Activated effector memory CD4-positive, alpha-beta T cell treated with anti-CD3 and anti-CD28 coated beads, Interleukin-2, amount 50 U/mL, for 16 hours (primary cell): Measurements from ENCODE around the gene PTPN12.
"Not testable (repeated sequence)": the region's sequence is repeated elsewhere in the genome, so short reads cannot be mapped to it uniquely, and the experiment has no call there.

Experiments
- DNase-seq: peaks from one replicate; pipeline ENCODE4 v3.0.0-alpha.2; 2020

PTPN12 gene

GRCh38 chr7:77580762-77581350 is 43.8 kb downstream of the PTPN12 start:
- DNase-seq = no peak

DNA sequence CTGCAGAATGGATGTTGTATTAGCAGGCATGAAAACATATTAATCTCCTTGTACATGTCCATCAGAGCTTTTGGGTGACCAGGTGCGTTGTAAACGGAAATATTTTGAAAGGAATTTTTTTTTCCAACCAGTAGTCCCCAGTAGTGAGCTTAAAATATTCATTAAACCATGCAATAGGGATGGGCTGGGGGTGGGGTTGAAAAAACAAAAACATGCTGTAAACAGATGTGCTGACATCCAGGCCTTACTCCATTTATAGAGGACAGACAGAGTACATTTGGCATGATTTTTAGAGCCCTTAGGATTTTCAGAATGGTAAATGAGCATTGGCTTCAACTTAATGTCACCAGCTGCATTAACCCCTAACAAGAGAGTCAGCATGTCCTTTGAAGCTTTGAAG is 50.2 kb downstream of the PTPN12 start:
- no peak for DNase-seq

- DNase-seq = no peak
Measured at GRCh38 chr7:77600952-77601351, 63.9 kb downstream of the PTPN12 start.

- DNase-seq = no peak
Measured at GRCh38 chr7:77606562-77606961, 69.5 kb downstream of the PTPN12 start.

GRCh38 chr7:77619314-77619713 is 82.2 kb downstream of the PTPN12 start:
- no peak for DNase-seq

GRCh38 chr7:77626586-77627308 is 89.7 kb downstream of the PTPN12 start:
- no peak for DNase-seq

DNA sequence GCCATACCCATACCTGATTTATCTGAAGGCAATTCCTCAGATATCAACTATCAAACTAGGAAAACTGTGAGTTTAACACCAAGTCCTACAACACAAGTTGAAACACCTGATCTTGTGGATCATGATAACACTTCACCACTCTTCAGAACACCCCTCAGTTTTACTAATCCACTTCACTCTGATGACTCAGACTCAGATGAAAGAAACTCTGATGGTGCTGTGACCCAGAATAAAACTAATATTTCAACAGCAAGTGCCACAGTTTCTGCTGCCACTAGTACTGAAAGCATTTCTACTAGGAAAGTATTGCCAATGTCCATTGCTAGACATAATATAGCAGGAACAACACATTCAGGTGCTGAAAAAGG is 90.2 kb downstream of the PTPN12 start:
- DNase-seq = no peak

DNA sequence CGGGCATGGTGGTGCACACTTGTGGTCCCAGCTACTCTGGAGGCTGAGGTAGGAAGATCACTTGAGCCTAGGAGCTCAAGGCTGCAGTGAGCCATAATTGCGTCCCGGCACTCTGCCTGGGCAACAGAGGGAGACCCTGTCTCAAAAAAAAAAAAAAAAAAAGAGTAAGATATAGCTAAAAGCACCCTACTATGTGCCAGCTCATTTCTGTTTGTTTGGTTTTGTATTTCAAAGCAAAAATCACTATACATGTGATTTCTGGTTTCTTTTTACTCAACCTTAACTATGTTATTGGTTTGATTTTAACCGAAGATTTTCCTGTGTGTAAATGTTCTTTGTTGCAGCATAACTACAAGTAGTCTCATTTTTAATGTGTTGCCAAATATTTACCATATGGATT is 92.7 kb downstream of the PTPN12 start:
- no peak for DNase-seq

GRCh38 chr7:77631820-77632219 is 94.7 kb downstream of the PTPN12 start:
- DNase-seq = no peak

DNA sequence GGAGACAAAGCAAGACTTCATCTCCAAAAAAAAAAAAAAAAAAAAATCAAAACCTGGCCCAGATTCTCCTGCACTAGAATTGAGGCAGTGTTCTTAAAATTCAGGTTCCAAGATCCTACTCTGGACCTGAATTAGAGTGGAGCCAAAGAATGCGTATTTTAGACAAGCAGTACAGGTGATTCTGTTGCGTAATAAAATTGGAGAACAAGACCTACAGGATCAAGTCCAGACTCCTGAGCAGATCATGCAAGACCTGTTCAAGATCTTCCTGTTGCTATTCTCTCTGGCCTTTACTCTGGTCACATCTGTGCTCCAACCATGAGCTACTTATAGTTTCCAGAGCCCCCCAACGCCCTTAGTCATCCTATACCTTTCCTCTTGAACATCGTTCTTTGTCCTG is 107.7 kb downstream of the PTPN12 start:
- DNase-seq = no peak

- DNase-seq = no peak
Measured at GRCh38 chr7:77648742-77649338, 111.7 kb downstream of the PTPN12 start.

DNA sequence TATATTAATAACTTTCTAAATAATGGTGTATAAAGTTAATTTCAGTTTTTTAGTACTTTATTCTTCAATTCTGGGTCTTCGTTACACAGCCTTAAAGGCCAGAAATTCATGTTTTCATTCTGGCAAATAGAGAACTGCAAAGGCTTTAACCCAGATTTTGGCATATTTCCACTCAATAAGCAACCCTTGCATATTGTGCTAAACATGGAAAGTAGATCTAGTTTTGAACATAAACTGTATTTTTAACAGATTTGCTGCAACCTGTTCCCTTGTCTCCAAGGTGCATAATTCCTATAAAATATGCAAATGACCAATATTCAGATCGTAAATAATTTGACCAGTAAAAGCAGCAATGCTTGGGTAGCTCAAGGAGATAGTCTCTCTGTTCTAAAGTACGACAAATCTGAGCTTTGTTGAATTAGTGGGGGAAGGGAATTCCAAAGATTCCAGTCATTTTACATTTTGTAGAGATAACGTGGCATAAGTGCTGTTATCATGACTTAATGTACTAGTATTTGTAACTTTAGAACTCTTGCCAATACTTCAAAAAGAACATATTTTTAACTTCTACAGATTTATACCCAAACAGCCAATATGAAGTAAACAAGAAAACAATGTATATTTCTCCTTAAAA is 112.7 kb downstream of the PTPN12 start:
- no peak for DNase-seq

DNA sequence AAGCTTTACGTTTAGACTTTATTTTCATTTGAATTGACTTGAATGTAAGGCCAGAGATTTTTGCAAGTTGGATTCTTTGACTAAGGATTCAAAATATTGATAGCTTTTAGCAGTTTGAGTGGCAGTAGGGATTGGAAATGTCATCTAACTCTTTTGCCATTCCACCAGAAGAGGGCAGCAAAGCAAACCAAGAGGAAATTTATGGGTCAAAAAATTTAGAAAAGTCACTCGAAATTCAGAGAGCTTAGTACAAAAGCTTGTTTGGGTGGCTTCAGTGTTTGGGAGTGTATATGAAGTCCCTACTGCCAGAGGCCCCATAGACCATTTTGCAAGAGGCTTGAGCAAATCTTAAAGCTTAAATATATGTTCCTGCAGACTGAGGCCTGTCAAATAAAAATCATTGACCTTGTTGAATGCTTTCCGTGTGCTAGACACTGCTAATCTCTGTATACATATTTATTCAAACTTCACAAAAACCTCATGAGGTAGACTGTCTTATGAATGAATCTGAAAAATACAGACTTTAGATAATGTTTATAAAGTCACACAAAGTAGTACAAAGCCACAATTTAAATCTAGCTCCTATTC is 114.6 kb downstream of the PTPN12 start:
- DNase-seq = no peak

DNA sequence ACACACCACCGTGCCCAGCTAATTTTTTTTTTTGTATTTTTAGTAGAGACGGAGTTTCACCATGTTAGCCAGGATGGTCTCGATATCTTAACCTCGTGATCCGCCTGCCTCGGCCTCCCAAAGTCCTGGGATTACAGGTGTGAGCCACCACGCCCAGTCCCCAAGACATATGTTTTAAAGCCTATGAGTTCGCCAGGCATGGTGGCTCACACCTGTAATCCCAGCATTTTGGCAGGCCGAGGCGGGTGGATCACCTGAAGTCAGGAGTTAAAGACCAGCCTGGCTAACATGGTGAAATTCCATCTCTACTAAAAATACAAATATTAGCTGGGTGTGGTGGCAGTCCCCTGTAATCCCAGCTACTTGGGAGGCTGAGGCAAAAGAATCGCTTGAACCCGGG is 115.7 kb downstream of the PTPN12 start:
- not testable (repeated sequence) for DNase-seq

DNA sequence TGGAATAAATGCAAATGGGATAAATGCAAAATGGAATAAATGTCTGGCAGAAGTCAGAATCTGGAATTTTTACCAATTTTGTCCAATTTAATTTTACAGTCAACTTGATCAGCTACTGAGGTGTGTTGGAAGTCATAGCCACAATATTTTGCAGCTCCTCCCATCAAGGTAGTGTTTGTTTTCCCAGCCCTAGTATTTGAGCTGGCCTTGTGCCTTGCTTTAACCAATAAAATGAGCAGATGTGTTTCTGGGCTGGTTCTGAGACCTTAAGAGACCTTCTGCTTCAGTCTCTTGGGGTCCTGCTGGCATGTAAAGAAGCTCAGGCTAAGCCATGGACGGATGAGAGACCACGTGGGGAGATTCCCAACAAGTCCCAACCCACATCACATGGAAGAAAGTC is 116.5 kb downstream of the PTPN12 start:
- DNase-seq = no peak

- DNase-seq = no peak
Measured at GRCh38 chr7:77655356-77655755, 118.3 kb downstream of the PTPN12 start.

DNA sequence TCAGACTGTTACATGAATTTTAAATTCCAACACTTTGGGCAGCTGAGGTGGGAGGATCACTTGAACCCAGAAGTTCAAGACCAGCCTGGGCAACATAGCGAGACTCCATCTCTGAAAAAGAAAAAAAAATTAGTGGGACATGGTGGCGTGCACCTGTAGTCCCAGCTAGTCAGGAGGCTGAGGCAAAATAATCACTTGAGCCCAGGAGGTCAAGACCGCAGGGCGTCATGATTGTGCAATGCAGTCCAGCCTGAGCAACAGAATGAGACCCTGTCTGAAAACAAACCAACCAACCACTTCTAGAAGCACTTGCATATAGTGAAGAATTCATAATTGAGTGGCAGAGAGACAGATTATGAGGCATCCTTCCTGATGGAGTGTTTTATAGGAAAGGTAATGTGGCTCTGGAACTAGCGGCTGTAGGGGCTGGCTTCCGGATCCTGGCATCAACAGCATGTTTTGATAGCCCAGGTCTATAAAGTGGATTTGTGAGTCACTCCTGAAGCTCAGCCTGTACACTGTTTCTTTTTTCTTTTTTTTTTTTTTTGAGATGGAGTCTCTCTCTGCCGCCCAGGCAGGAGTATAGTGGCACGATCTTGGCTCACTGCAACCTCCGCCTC is 118.9 kb downstream of the PTPN12 start:
- DNase-seq = no peak

DNA sequence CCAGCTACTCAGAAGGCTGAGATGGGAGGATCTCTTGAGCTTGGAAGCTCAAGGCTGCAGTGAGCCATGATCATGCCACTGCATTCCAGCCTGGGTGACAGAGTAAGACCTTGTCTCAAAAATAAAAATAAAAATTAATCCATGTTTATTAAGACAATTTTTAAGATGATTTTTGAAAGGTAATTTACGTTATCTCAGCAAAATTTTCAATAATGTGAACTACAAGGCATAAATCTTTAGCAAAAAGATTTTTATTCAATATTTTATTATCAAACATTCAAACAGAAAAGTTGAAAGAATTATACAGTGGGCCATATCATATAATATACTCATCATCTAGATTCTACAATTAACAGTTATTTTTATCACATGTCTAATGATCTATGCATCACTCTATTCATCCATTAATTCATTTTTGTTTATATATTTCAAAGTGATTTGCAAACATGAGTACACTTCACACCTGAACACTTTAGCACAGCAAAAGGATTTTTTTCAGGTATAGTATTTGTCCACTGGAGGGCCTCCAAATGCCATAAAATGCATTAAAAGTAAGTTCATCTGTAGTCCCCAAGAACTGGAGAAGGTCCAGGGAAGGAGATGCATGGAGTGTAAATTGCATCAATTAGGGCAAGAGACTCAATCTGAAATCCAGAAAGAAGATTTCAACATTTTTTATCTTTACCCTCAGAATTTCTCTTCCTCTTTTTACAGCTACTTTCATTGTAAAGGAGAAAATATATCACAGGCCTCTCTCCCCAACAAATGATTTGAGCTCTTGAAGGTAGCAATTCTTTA is 120.5 kb downstream of the PTPN12 start:
- DNase-seq = no peak

DNA sequence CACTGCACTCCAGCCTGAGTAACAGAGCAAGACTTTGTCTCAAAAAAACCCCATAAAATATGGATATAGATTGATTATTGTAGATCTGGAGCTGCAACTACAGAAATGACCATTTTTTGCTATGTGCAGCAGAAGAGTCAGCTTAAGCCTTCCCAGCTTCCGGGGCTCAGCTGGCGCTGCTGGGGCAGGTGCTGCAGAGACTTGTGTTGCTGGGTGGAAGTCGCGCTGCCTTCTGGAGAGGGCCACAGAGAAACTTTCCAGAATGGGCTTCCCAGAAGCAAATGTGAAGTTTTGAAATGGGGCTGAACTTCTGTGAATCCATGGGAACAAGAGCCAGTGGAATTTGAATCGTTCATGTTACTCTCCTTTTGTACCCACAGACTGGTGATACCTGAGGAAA is 121.8 kb downstream of the PTPN12 start:
- DNase-seq = no peak

DNA sequence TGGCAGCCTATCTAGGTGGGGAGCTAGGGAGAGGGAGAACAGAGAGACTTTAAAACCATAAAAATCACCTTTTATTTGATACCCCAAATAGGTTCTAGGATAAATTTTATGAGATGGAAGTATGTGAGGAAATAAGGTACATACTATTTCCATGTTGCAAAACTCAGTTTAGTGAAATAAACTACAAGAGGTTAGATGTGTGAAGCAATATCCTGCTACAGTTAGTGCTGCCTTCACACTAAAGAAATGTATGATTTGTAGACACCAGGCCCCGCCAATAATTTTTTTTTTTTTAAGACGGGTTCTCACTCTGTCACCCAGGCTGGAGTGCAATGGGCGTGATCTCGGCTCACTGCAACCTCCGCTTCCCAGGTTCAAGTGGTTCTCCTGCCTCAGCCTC is 124.7 kb downstream of the PTPN12 start:
- no peak for DNase-seq

DNA sequence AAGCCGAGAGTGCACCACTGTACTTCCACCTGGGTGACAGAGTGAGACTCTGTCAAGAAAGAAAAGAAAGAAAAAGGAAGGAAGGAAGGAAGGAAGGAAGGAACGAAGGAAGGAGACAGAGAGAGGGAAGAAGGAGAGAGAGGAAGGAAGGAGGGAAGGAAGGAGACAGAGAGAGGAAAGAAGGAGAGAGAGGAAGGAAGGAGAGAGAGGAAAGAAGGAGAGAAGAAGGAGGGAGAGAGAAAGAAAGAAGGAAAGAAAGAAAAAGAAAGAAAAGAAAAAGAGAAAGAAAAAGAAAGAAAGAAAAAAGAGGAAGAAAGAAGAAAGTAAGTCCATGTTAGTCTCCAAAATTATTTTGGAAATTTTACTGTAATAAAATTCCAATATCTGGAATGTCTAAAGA is 125.8 kb downstream of the PTPN12 start:
- no peak for DNase-seq

GRCh38 chr7:77664715-77665114 is 127.6 kb downstream of the PTPN12 start:
- no peak for DNase-seq
